Spleen (tissue), 7 donors: ENCODE data around the gene IFNA13.

Experiments used
- CTCF ChIP-seq, 11 experiments: fragments of 200-600 bp in 7 of 11; fragments of 450-650 bp in 4 of 11; sonication (generic) in 4 of 11; IDR thresholded peaks in 8 of 11; conservative IDR thresholded peaks in 3 of 11; 1 replicate in 7 of 11; 2 replicates in 4 of 11; pipeline versions ENCODE4 v1.4.0 to v1.8.0; 2016 to 2021; ENCODE audit warnings: antibody characterized with exemption in 11 of 11, inconsistent platforms in 4 of 11, mild to moderate bottlenecking in 1 of 11
- POLR2A ChIP-seq, 3 donors: fragments of 450-650 bp; IDR thresholded peaks; one replicate each; pipeline ENCODE4 v1.5.1; 2017; ENCODE audit warnings: antibody characterized with exemption in 3 of 3, mild to moderate bottlenecking in 1 of 3
- POLR2AphosphoS5 ChIP-seq, 3 donors: sonication (generic); formaldehyde crosslinking; IDR thresholded peaks; one replicate each; pipeline ENCODE4 v1.5.1; 2017; ENCODE audit warnings: antibody characterized with exemption in 3 of 3
- donor health status: DM: no; HTN: no; CAD: no; lungs with moderate emphysema.
- donor health status: DM: no; HTN: no; CAD: no.
- donor health status: DM: no; HTN: no; CAD: no.

- no peak for TF ChIP-seq CTCF (IDR thresholded peaks at IDR 0.05 in 8 of 11, conservative IDR thresholded peaks at IDR 0.05 in 3 of 11)
- no peak for TF ChIP-seq POLR2A (IDR thresholded peaks at IDR 0.05)
- TF ChIP-seq POLR2AphosphoS5 (IDR thresholded peaks at IDR 0.05) = no peak
These were observed 34.6 kb downstream of the IFNA13 start for GRCh38 chr9:21333226-21333625.
